NCI-H1436 treated with DMSO at 0.1 percent for 48 hours (cell line): Measurements from ENCODE around the gene OVOL3.
"Not testable (repeated sequence)": the region's sequence is repeated elsewhere in the genome, so short reads cannot be mapped to it uniquely, and the experiment has no call there.

ENCODE experiments used
- DNase-seq: peaks from one replicate; lab custom pipeline; 2025; lab: John Stamatoyannopoulos, UW

The OVOL3 gene

DNA sequence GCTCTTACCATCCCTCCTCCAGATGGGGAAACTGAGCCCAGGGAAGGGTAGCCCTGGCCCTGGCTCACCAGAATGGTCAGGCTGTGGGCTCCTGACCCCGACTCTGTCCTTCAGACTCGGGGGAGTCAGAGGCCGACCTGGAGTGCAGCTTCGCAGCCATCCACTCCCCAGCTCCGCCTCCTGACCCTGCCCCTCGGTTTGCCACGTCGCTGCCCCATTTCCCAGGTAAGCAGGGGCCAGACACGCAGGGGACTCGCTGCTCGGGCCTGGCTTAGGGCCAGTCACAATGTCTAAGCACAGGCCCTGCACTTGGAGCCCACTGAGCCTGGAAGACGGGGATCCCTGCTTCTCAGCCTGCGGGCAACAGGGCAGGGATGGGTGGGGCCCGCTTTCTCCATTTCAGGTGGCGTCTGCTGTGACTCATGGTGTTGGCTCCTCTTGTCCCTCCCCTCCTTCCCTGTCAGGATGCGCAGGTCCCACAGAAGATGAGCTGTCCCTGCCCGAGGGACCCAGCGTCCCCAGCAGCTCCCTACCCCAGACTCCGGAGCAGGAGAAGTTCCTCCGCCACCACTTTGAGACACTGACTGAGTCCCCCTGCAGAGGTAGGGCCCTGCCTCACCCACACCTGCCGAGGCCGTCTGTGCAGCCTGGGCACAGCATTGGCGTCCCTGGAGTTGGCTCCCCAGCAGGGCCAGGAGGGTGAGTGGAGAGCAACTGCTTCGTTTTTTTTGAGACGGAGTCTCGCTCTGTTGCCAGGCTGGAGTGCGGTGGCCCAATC is 9.2 kb upstream of the OVOL3 start:
- no peak for DNase-seq

DNA sequence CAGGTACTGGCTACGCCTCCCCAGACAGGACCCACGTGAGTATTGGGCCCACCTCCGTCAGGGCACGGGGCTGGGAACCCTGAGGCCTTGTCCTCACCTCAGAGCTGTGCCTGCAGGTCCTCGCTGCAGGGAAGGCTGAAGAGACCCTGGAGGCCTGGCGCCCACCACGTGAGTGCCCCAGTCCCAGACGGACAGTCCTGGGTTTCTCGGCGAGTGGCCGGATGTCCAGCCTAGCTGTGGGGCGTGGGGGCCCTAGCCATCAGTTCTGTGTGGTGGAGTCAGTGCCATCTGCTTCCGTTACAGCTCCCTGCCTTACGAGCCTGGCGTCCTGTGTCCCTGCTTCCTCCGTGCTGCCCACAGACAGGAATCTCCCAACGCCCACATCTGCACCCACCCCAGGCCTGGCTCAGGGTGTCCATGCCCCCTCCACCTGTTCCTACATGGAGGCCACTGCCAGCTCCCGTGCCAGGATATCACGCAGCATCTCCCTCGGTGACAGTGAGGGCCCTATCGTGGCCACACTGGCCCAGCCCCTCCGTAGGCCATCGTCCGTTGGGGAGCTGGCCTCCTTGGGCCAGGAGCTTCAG is 7.8 kb upstream of the OVOL3 start:
- DNase-seq = no peak

DNA sequence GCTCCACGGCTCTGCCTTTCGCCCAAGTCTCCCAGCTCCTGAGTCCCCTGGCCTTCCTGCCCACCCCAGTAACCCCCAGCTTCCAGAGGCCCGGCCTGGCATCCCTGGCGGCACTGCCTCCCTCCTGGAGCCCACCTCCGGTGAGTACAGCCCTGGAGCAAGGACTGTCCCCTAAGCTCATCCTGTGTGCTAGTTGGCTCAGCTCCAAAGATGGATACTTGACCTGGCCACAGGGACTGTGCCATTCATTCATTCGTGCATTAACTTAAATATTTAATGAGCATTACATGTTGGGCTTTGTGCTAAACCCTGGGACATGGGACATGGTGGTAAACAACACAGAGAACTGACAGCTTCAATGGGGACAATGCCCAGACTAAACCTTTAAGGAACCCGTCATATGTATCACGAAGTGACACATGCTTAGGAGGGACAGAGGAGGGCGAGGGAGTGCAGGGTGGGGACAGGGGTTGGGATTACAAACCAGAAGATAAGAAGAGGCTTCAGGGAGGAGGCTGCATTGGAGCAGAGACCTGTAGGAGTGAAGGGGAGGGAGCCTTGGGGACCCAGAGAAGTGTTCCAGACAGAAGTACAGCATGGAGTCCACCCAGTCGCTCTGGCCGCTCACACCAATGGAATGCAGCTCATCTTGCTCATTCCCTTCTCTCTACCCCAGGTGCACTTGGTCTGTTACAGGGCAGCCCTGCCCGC is 6.9 kb upstream of the OVOL3 start:
- DNase-seq = no peak

DNA sequence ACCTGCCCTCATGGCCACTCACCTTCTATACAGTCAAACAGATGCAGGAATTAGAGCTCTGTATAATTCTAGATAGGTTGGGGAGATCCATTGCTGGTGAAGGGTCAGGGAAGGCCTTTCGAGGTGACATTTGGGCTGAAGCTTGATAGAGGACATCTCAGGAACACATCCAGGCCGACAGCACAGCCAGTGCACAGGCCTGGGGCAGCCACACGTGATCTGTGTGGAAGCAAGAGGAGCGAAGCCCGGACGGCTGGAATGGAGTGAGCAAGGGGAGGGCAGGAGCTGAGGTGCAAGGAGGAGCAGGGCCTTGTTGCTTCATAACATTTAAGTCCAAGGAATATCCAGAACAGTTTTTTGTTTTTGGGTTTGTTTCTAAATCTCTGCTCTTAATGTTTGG is 4.5 kb upstream of the OVOL3 start:
- DNase-seq = no peak

DNA sequence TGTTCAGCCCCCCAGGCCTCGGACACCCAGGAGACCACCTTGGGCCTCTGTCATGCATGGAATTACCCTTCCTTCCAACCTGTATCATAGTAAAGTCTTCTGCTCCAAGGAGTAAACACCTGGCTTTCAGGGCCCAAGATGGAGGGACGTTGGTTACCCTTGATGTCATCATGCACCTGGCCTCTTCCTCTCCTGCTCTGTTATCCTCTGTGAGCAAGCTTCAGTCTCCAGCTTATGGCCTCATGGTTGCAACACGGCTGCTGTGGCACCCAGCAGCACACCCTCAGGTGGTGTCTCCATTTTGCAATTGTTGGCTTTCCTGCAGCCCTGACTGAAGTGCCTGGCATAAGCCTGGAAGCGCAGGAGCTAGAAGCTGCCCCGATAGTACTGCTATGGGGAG is 4.0 kb upstream of the OVOL3 start:
- DNase-seq = no peak

DNA sequence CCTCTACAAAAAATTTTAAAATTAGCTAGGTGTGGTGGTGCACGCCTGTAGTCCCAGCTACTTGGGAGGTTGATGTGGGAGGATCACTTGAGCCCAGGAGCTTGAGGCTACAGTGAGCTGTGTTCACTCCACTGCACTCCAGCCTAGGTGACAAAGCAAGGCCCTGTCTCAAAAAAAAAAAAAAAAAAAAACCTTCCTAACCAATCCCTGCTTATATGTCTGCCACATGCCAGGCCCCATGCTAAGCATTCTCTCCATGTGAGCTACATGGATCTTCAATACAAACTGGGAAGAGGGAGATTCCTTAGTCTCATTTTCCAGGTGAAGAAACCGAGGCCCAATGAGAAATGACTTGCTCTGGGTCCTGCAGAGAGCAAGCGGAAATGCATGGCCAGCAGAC is 2.3 kb upstream of the OVOL3 start:
- no peak for DNase-seq

DNA sequence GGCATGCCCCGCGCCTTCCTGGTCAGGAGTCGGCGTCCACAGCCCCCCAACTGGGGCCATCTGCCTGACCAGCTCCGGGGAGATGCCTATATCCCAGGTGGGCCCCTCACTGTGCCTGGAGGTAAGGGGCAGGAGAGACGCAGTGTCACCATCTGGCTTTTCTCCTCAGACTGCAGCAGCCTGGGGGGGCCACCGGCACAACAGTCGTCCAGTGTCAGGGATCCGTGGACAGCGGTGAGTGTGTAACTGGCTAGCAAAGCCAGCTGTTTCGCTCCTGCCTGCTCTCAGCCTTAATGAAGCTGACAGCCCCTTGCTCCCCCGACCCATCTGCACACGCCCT is 227 bp downstream of the OVOL3 start:
- DNase-seq = no peak

DNA sequence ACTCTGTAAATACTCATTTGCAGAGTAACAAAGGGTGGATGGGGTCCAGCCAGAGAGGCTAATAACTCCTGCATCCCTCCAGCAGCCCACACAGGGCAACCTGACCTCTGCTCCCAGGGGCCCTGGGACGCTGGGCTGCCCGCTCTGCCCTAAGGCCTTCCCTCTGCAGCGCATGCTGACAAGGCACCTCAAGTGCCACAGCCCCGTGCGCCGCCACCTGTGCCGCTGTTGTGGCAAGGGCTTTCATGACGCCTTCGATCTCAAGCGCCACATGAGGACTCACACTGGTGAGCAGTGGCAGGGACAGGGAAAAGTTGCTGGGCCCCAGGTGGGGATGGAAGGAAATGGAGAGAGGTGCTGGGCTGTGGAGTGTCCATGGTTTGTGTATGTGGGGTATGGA is 1.7 kb downstream of the OVOL3 start:
- no peak for DNase-seq

DNA sequence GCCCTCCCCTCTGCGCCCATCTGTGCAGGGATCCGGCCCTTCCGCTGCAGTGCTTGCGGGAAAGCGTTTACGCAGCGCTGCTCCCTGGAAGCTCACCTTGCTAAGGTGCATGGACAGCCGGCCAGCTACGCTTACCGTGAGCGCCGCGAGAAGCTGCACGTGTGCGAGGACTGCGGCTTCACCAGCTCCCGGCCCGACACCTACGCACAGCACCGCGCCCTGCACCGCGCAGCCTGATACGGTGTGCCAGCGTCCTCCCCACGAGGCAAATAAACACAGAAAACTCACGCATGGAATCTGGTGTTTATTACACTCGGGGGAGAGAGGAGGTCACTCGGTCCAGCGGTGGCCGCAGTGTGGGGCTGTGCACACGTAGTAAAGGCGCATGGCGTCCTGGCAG is 2.5 kb downstream of the OVOL3 start:
- DNase-seq = no peak

DNA sequence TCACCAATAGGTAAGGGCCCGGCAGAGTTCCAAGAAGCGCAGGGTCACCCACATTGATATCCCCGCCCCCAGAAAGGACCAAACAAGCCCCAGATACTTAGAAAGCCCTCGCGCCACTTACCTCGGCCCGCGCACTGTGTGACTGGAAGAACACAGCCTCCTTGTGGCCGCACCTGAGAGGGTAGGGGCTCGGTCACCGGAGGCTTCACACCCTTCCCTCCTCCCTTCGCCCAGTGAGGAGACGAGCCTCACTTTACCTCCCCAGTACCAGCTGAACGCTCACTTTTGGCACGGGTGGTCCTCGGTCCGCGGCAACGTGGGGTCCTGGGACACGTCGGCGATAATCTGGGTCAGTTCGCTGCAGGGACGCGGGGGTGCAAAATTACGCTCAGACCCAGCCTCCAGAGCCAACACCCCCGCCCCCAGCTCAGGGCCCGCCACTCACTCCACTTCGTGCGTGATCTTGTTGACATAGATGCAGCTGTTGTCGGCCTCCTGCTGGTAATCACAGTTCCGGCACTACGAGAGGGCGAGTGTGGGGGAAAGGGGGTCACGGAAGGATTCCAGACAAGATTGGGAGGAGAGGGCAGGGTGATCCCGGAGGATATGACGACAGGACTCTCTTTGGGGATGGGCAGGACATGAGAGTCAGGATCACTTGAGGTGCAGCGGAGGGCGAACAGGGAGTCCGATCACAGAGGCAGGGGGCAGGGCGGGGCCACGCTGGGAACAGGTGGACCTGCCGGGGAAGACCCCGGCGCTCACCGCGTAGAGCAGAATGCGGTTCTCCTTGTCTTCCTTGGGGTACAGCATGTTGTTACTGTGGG is 3.2 kb downstream of the OVOL3 start:
- DNase-seq = no peak

DNA sequence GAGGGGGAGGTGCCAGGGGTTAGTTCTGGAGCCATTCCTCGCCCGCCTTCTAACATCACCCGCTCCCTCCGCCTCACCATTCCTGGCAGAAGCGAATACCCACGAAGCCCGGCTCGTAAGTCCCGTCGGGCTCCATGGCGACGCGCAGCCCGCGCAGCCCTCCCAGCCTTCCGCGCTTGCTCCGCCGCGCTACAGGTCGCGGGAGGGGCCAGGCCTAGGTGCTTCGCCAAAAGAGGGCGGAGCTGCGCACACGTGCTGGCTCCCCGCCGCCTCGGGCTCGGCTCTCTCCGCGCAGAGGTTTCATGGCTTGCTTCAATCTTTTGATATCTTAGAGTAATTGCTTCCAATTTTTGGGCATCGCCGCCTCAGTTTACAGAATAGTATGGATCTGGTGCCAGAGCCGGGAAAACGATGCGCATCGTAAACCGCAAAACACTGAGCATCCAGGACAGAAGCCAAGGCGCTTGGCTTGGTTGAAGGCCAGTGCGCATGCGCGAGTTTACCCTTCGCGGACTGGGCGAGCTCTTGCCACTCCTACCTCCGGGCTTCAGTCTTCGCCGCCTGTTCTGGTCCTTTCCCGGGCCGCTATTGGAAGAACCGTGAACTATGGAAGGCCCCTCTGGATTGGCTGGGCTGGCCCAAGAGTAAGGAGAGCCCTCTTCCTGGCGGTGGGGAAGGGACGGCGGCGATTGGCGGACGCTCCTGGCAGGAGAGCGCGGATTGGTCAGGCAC is 3.9 kb downstream of the OVOL3 start, which contains the start of gene POLR2I:
Gene POLR2I (minus strand): TSS at position 155 of the 732 bp plus-strand sequence. CDS start 19 bp downstream, at position 136.
- DNase-seq = peak; percentile 98

DNA sequence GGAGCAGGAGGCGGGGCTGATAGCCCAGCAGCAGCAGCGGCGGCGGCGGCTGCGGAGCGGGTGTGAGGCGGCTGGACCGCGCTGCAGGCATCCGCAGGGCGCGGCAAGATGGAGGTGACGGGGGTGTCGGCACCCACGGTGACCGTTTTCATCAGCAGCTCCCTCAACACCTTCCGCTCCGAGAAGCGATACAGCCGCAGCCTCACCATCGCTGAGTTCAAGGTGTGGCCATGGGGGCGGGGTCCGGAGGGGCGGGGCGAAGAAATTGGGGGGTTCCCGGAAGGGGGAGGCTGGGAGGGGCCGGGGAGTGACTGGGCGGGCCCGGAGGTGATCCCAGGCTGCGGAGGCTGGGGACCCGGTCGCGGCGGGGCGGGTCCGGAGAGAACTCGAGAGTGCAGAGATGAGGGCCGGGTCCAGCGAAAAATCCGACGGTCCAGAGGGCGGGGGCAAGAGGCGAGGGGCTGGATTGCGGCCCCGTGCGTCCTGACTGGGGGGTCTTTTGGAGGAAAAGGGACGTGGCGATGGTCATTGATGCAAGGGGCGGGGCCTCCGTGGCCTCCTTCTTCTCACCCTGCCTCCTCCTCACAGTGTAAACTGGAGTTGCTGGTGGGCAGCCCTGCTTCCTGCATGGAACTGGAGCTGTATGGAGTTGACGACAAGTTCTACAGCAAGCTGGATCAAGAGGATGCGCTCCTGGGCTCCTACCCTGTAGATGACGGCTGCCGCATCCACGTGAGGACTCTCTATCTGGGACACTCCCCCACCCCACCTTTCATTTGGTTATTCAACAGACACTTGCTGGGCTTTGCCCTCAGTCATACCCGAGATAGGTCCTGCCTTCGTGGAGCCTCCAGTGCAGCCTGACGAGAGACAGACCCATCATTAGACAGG is 4.8 kb downstream of the OVOL3 start, which contains the start of gene TBCB:
Gene TBCB (plus strand): TSS at position 16 of the 891 bp plus-strand sequence. CDS start 93 bp downstream, at position 109.
- DNase-seq = no peak

DNA sequence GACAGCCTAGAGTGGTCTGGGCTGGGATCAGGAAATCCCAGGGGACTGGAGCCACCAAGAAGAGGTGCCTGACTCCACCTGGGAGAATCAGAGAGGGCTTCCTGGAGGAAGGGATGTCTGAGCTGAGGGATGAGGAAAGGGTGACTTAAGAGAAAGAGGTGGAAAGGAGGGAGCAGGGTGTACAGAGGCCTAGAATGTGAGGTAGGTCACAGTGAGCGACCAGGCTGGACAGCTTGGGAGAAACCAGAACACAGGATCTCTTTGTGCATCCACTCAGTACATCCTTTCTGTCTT is 5.3 kb downstream of the OVOL3 start:
- DNase-seq = no peak

DNA sequence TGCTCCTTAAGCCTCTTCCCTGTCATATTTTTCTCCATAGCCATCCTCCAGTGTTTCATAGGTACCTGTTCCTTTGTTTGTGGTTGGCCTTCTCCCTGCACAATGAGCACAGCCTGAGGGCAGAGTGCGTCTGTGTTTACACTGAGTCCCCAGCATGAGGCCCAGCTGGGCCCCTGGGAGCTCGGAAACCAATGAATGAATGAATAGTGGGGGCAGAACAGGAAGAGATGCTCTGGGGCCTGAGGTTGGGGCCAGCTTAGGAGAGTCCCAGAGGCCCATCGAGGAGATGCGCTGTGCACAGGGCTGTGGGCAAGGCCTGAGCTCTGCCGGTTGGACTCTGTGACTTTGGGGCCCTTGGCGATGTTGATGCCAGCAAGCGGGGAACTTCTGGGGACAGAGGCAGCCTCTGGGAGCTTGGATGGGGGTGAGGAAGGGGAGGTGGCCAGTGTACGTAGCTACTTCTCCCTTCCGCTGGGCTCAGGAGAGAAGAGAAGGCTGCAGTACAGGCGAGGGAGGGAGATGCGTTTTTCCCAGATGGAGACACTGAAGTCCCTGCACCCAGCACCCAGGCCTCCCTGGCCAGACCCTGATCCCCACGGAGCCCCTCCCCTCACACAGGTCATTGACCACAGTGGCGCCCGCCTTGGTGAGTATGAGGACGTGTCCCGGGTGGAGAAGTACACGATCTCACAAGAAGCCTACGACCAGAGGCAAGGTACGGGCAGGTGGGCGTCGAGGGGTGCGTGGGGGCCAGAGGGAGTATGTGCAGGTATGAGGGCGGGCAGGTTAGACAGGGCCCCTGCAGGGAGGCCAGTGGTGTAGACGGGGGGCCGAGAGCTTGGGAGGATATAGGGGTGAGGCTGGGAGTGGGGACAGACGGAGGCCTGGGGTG is 9.4 kb downstream of the OVOL3 start:
- DNase-seq = no peak

DNA sequence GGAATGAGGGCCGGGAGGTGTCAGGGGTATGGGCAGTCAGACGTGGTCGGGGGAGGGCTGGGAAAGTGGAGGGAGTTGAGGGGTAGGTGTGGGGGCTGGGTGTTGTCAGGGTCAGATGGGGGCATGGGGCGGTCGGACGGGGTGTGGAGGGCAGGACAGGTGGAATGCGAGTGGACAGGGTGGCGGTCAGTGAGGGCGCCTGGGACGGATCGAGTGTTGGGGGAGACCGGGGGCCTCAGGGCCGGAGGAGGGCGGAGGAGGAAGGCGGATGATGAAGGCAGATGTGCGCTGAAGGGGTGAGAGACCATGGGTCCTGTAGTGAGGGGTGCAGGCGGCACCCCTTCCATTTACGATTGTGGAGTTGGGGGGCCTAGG is 10.0 kb downstream of the OVOL3 start:
- no peak for DNase-seq

DNA sequence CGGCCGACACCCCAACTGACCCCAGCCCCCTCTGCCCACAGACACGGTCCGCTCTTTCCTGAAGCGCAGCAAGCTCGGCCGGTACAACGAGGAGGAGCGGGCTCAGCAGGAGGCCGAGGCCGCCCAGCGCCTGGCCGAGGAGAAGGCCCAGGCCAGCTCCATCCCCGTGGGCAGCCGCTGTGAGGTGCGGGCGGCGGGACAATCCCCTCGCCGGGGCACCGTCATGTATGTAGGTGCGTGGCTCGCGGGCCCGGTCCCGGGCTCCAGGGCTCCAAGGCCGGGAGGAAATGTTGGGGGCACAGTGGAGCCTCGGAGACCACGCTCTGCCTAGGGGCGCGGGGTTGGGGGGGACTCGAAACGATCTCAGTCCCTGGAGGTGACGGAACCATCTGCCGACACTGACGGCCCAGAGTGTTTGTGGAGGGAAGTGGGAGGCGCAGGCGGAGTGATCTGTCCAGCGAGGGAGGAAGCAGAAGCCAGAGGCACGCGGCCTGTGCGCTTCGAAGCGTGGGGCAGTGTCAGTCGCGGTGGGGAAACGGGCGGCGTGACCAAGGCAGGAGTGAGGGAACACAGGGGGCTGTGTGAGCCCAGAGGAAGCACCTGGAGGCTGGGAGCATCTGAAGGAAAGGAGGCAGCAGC is 10.7 kb downstream of the OVOL3 start:
- DNase-seq = no peak

DNA sequence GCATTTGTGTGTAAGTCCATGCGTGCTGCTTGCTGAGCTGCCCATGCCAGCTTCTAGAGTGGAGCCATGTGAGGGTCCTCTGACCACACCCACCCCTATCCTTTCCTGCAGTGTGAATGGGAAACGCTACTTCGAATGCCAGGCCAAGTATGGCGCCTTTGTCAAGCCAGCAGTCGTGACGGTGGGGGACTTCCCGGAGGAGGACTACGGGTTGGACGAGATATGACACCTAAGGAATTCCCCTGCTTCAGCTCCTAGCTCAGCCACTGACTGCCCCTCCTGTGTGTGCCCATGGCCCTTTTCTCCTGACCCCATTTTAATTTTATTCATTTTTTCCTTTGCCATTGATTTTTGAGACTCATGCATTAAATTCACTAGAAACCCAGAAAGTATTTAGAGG is 14.6 kb downstream of the OVOL3 start:
- DNase-seq = no peak

DNA sequence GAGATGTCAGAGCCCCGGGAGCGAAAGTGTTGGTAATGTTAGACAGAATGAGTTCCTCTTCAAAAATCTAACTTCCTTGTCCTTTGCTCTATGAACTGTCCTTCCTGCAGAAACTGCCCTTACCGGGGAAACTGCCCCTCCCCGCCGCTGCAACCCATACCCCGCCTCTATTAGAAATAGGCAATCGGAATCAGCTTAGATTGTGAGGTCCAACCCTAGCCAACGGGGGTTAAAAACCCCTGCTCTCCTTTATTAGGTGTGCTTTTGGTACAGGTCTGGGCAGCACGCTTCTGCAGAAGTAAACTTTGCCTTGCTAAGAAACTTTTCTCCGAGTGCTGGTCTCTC is 17.4 kb downstream of the OVOL3 start:
- no peak for DNase-seq

DNA sequence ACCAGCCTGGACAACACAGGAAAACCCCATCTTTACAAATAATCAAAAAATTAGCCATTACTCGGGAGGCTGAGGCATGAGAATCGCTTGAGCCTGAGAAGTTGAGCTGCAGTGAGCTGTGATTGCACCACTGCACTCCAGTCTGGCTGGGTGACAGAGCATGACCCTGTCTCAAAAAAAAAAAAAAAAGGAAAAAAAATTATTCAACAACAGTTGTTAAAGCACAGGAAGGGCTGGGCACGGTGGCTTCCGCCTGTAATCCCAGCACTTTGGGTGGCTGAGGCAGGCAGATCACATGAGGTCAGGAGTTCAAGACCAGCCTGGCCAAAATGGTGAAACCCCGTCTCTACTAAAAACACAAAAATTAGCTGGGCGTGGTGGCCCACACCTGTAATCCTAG is 20.3 kb downstream of the OVOL3 start:
- not testable (repeated sequence) for DNase-seq
